Left ventricle myocardium inferior (tissue), 1 donor: Measurements from ENCODE around the gene PTPRT. TPM values are rescaled to one million over a fixed set of nuclear protein-coding genes. Genes with fewer than 3 reads are reported as not detected.

Experiments
- DNase-seq: peaks from one replicate; pipeline ENCODE4 v3.0.0-alpha.2; 2020
- H3K27ac ChIP-seq: fragments of 200-600 bp; replicated peaks from 2 replicates; pipeline ENCODE4 v1.8.0; 2021
- H3K27me3 ChIP-seq: fragments of 200-600 bp; 2 replicates; pipeline ENCODE4 v1.8.0; 2021; ENCODE audit warnings: low read depth
- H3K36me3 ChIP-seq: fragments of 200-600 bp; 2 replicates; pipeline ENCODE4 v1.8.0; 2021
- H3K4me1 ChIP-seq: fragments of 200-600 bp; 2 replicates; pipeline ENCODE4 v1.8.0; 2021
- H3K4me3 ChIP-seq: fragments of 200-600 bp; 2 replicates; pipeline ENCODE4 v1.8.0; 2021; ENCODE audit warnings: mild to moderate bottlenecking, moderate library complexity
- H3K9me3 ChIP-seq: fragments of 200-600 bp; replicated peaks from 2 replicates; pipeline ENCODE4 v1.8.0; 2021
- intact Hi-C: fragments of 100-400 bp; cut with micrococcal nuclease; formaldehyde crosslinking; loops from one replicate; pipeline ENCODE4 v1.11.0; 2022
- total RNA-seq: library from RNA; stranded (reverse); fragmentation: NEBNext Ultra II Directional; extraction: Animal tissue kit (Norgen Biotek cat#: 25700); gene quantifications from one replicate; pipeline ENCODE4 v1.2.1, GENCODE V29; 2021
- TF ChIP-seq, protein P1 (sequence below): fragments of 200-600 bp; IDR thresholded peaks from 2 replicates; pipeline ENCODE4 v1.8.0; 2021; ENCODE audit warnings: antibody characterized with exemption, mild to moderate bottlenecking, borderline replicate concordance
- donor health status: DM: no; HTN: yes; CAD: no; lungs with severe emphysema.

The PTPRT gene
- total RNA-seq, 1 donor from 2014 or later = 0.08 TPM

DNA sequence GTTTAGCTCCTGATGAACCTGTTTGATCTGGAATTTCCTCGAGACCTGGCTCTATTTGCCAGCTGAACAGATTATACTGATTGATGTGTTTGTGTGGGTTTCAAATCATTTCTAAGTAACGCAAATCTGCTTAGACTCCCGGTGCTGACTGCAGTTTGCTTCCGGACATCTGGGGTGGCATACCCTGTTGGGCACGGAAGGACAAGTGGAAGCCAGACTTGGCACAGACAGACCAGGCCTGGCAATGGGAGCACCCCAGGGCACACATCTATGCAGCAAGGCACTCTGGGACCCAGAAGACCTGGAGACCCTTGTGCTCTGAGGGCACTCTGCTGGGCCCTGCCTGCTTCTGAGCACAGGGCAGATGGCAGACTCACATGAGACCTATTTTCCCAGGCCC lies 1137.8 kb downstream of the PTPRT start:
- TF ChIP-seq, protein P1, sequence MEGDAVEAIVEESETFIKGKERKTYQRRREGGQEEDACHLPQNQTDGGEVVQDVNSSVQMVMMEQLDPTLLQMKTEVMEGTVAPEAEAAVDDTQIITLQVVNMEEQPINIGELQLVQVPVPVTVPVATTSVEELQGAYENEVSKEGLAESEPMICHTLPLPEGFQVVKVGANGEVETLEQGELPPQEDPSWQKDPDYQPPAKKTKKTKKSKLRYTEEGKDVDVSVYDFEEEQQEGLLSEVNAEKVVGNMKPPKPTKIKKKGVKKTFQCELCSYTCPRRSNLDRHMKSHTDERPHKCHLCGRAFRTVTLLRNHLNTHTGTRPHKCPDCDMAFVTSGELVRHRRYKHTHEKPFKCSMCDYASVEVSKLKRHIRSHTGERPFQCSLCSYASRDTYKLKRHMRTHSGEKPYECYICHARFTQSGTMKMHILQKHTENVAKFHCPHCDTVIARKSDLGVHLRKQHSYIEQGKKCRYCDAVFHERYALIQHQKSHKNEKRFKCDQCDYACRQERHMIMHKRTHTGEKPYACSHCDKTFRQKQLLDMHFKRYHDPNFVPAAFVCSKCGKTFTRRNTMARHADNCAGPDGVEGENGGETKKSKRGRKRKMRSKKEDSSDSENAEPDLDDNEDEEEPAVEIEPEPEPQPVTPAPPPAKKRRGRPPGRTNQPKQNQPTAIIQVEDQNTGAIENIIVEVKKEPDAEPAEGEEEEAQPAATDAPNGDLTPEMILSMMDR = no peak
- H3K36me3 ChIP-seq = no peaks in the 10 kb centered on the region
- H3K4me1 ChIP-seq = no peaks in the 10 kb centered on the region
- H3K9me3 ChIP-seq = no peaks in the 10 kb centered on the region
- no peak overlapping the region for H3K27ac ChIP-seq
- intact Hi-C loops = no loop called here
- no peak overlapping the region for H3K4me3 ChIP-seq
- peaks cover 12% of the 10 kb centered on the region for H3K27me3 ChIP-seq
- no peak for DNase-seq

DNA sequence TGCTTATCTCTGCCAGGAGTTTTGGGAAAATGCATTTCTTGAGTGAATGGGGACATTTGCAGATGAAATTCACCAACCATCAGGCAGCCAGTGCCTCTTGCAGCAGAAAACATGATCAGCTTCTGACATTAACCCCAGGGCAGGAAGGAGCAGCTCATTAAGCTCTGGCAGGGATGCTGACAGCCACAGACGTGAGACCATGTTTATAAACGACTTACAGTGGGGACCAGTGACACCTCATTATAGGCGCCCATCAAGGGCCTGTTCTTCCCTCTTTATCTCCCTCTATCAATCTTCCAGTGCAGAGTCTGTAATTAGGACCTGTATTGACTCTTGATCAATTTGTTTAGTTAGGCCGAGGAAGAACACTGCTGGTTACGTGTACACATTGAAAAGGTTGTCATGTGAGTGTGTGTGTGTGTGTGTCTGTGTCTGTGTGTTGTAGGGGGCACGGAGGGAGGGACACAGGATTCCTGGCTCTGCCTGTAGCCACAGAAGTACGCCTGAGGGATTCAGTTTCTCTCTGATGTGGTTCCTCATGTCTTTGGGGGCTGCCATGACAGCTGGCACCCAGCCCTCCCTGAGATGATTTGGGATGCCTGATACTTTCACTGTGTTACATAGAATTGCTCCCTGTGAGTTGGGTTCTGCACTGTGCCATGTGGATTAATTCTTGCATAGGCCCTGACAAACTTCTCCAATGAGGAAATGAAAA lies 1143.2 kb downstream of the PTPRT start:
- TF ChIP-seq, protein P1 = no peak
- peaks cover 9% of the 10 kb centered on the region for H3K9me3 ChIP-seq

DNA sequence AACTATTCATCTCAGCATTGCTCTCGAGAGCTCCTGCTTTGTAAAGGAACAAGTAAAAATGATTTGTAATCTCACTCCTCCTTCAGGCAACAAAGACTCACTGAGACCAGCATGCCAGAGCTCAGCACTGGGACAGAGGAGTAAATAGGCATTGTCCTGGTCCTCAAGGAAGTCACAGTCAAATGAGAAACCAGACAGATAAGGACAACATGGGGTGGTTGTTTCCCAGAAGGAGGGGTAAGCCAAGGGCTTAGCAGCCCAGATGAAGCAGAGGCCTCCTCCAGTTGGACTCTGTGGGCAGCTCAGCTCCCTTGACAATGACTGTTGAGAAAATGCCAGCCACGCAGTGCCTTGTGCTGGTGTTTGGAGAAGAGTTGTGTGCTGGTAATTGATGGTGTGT lies 1145.8 kb downstream of the PTPRT start:
- H3K4me3 ChIP-seq = no peak overlapping the region
- TF ChIP-seq, protein P1 = no peak

More for the DNA sequence above, 1143.2 kb downstream of the PTPRT start:
- intact Hi-C loops = no loop called here
- Histone ChIP-seq H3K27ac (no peak overlapping the region), H3K36me3 (no peaks in the 10 kb centered on the region), H3K4me3 (no peak overlapping the region), H3K4me1 (no peaks in the 10 kb centered on the region), H3K27me3 (peaks cover 6% of the 10 kb centered on the region)
- no peak for DNase-seq

DNA sequence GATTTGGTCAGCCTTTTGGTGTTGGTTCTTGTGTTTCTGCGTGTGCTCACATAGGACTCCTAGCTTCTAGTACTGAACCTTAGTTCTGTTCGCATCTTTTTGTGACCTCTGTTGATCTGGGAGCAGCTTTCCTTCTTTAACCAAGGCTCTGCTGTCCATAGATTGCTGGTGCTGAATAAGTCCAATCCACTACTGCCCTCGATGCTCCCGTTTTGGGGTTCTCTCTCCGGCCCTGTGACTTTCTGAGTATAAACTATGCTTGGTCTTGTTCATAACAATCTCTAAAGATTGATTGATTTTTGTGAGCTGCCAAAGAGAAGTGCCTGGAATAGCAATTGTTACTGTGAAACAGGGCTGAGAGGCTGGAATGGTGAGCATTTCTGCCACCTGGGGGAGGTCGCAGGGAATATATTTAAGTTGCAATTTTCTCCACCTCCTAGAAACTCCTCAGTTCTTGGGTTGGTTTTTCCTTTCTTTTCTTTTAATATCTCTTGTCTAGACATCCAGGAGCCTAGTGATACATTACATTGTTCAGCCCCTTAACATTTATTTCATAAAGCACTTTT lies 1148.6 kb downstream of the PTPRT start:
- no peaks in the 10 kb centered on the region for H3K4me1 ChIP-seq
- peaks cover 9% of the 10 kb centered on the region for H3K9me3 ChIP-seq
- H3K4me3 ChIP-seq = no peak overlapping the region
- H3K36me3 ChIP-seq = no peaks in the 10 kb centered on the region
- TF ChIP-seq, protein P1 = peak; percentile 12
- no peak overlapping the region for H3K27ac ChIP-seq
- intact Hi-C loops = no loop called here
- no peak for DNase-seq
- peaks cover 3% of the 10 kb centered on the region for H3K27me3 ChIP-seq

More for the DNA sequence above, 1145.8 kb downstream of the PTPRT start:
- Histone ChIP-seq H3K27ac (no peak overlapping the region), H3K4me1 (no peaks in the 10 kb centered on the region), H3K36me3 (no peaks in the 10 kb centered on the region), H3K9me3 (peaks cover 9% of the 10 kb centered on the region), H3K27me3 (peaks cover 3% of the 10 kb centered on the region)
- DNase-seq = no peak
- intact Hi-C loops = no loop called here

DNA sequence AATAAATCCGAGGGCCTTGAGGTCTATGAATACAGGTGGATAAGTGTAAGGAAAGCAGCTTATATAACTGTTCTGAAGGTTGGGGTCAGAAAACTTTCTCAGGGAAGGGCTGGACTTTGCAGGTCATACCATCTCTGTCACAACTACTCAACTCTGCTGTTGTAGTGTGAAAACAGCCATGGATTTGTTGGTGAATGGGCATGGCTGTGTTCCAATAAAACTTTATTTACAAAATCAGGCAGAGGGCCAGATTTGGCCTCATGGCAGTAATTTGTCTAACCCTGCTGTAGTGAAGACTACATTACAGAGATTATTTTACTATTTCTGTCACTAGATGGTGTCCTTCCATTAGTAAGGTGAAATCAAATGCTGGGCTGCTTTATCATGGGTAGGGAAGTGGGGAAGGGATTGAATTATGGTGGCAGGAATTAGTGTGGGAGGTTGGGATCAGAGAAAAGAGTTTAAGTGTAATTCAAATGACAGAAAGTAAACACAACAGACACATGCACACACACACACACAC lies 1161.9 kb downstream of the PTPRT start:
- DNase-seq = no peak
- H3K36me3 ChIP-seq = no peaks in the 10 kb centered on the region
- H3K4me3 ChIP-seq = no peak overlapping the region
- H3K27ac ChIP-seq = no peak overlapping the region
- H3K9me3 ChIP-seq = no peaks in the 10 kb centered on the region
- H3K27me3 ChIP-seq = peaks cover 13% of the 10 kb centered on the region
- TF ChIP-seq, protein P1 = peak; percentile 10
- H3K4me1 ChIP-seq = no peaks in the 10 kb centered on the region
- intact Hi-C loops = no loop called here
